Umbilical cord (tissue), 2 donors: ENCODE data around the gene MSRB3. TPM values are rescaled to one million over a fixed set of nuclear protein-coding genes. Genes with fewer than 3 reads are reported as not detected.

Experiments
- DNase-seq: peaks from one replicate; pipeline ENCODE4 v3.0.0-alpha.2; 2015; ENCODE audit warnings: low spot score
- total RNA-seq: library from RNA; depleted of rRNA; stranded (reverse); fragments of >200 nt; gene quantifications from one replicate; pipeline ENCODE4 v1.2.3, GENCODE V29; 2014; ENCODE audit warnings: low replicate concordance; ENCODE audit not compliant: insufficient read depth

MSRB3 gene
- total RNA-seq, 1 donor from 2014 or later, result 192 TPM

DNA sequence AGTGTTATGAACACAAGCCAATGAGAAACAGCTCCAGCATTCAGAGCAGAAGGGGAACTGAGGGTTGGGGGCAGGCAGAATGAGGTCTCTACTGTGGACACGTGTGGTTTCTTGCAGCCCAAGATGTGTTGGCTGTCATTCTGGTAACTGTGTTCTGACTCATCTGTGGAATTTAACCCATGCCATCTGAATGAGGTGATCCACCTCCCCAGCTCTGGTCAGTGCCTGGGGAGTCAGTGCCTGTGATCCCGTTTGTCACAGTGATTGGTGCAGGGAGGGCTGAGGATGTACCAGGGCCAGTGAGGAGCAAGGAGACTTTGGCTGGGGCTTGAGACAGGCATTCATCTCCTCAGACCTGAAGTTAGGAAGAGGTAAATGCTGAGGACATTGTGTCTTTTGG, 216.8 kb downstream of the MSRB3 start:
- no peak for DNase-seq

DNA sequence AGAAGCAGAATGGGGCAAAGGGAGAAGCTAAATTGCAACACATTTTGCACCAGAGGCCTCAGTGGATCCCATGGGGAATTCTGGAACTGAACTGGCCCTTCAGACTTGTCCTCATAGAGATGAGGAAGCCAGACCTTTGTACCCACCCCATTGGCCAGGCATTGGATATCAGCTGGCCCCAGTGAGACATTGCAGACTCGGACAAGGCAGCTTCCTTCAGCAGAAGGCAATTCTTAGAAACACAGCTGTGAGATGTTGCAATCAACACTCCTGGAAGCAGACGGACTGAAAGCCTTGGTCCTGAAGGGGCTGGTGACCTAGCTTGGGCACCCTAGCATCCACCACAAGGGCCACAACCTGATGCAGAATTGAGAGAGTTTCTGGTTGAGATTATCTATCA, 218.1 kb downstream of the MSRB3 start:
- DNase-seq, result peak; percentile 63

DNA sequence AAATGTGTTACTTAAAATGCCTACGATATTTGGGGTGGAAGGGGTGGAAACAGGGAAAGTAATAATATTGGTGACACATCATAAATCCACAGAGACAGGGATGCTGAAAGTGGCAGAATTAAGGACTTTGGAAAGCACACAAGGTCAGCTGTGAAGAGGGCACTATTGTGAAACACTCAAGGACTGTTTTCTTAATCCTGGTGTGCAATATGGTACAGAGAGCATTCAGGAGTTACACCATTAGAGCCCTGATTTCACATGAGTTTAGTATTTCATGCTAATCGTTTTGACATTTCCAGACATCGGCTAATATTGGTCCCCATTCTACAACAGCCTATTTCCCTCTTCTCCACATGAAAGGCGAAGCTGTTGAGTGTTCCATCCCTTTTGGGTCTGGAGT, 219.2 kb downstream of the MSRB3 start:
- no peak for DNase-seq

DNA sequence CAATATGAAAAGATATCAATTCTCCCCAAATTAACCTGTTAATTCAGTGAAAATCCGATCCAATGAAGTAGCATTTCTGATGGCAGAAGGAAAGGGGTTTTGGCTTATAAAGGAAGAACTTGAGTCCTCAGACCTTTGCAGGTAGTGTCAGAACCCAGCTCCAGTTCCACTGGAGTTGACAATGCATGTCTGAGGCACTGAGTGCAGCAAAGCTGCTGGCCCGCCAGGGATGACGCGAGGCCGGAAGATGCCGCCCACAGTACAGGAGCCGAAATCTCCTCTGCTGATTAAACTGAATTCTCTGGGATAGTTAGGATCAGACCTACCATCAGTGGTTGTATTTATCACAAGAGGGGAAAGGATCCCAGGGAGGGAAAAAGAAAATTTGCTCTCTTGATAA, 220.7 kb downstream of the MSRB3 start:
- no peak for DNase-seq

DNA sequence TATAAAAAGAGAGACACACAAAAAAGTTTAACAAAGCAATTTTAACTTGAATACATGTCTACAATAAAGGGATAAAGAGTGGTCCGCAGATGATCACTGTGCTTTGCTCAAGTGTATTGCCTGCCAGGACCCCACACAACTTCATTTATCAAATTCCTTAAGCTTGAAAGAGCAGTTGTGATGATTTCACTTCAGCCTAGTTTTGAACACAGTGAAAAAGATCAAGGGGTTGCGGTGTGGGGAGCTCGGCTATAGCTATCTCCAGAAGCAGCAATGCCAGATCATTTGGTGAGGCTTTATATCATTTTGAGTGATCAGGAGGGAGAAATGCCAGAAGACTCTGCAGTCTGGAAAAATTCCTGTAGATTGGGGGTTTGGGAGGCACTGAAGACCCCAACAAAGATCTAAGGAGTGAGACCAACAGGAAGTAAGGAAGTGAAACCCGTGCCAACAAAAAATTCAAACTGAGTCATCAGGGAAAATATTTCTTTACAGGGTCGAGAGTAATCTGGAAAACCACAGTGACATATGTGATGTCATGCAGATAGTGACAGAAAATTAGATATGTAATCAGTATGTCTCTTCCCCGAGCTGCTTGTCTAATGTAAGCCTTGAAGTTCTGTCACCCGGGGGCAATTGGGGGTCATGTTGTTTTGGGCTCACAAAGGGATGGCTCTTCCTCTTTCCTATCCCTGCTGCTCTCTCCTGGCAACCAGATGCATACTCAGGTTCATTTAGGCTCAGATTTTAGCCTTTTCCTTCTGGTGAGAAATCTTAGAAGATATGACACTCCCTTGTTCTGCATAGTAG, 221.8 kb downstream of the MSRB3 start:
- peak; percentile 57 for DNase-seq

DNA sequence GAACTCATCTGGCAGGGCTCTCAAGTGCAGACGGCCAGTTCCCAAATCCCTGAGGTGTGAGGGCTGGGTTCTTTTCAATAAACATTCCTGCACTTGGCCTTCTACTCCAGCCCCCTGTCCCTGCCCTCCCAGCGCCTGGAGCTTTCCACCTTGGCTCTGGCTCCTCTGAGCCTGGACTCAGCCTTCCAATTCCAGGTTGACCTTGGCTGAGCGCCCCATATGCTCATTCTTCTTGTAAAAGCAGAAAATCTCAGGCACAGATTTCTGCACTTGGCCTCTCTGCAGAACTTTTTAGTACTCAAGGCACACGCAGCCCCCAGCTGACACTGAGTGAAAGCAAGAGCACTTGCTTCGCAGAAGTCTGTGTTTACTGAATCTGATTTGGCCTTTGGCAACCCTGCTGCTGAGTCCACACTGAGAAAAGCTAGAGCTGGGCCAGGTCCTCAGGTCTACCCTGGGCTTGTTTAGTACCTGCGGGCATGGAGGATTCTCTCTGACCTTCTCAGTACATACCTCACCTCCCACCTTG, 222.7 kb downstream of the MSRB3 start:
- DNase-seq, result peak; percentile 63

DNA sequence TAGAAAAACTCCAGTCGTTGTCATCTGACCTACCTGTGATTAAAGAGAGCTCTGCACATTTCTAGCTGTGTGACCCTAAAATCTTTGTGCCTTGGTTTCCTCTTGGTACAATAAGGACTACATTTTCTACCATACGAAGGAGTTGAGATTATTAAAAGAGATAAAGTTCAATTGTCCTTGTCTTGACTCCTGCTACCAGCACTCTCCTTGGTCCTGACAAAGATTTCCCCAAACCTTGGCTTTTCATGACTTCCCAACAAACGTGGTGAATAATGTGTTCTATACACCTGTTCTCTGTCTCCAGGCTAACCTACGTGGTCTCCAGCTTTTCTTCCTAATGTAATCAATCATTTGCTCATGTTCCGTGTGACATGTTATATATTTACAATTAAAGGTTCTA, 223.5 kb downstream of the MSRB3 start:
- no peak for DNase-seq

DNA sequence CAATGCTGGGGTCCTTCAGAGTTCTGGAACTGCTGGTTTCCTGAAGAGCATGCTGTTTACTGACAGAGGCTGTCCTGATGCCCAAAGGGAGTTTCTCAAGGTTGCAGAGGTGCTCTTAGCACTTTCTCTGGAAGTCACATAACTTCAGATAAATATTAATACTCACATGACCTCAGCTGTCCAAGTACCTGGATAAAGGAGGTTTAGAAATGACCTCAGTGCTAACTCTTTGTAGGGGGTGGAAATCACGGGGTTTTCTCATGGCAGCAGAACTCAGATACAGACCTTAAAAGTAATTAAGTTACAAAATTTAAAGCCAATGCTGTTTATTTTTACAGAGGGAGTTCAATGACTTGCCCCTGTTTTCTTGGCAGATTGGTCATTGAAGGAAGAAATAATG, 225.9 kb downstream of the MSRB3 start:
- DNase-seq, result no peak

DNA sequence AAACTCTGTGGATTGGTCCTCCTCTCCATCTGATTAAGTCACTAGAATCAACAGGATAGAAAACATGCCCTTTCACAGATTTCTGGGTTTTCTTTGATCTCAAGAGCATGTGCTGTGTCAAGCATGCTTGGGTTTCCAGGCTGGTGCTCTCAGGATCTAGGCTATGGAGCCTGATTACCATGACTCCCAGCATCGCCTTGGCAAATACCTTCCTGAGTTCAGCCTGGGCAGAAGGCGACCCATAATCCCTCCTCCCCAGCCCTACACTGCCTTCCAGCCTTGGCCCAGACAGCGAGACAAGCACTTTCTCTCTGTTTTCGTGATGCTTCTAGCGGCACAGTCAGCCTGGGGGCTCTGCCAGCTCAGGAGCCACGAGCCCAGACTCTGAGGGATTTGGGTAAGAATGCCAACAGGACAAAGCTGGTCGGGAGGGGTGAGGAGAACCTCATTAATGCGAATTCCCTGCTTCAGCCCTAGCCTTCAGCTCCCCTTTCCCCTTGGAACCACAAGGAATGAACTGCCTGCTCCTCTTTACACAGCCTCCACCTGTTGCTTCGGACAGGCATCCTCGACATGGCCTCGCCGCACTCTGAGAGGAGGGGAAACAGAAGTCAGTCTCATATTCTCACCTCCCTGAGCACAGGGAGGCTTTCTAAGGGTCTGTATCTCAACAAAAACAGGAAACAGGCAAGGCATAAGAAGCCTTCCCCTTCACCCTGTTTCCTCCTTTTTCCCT, 227.1 kb downstream of the MSRB3 start:
- DNase-seq, result peak; percentile 38

DNA sequence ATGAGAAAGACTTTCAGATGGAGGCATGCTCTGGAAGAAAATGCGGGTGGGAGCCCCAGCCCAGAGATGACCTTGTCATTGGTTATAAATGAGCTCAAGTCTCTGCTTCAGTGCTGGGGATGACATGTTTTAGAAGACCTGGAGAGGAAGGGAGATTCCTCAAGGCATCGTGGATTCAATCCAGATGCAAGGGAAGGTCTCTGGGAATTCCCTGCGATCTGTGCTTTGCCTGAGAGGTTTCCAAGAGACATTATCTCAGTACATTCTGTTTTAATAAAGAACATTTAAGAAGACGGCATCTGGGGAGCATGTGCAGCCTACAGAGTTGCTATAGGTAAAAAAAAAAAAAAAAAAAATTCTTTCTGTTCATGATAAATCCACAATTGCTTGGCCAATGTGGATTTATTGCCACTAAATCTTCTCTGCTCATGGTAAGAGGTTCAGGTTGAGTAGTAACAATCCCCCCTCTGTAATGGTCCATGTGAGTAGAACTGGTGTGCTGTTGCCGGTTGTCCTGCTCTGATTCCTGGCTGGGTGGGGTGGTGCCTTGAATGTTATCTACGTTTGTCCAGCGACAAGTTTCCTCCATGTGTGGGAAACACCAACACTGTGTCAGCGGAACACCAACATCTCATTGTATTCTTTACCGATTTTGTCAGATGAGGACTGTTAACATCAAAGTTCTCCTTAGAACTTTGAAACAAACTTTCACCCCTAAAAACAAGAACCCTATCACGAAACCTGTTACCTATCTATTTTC, 230.0 kb downstream of the MSRB3 start:
- DNase-seq, result no peak

DNA sequence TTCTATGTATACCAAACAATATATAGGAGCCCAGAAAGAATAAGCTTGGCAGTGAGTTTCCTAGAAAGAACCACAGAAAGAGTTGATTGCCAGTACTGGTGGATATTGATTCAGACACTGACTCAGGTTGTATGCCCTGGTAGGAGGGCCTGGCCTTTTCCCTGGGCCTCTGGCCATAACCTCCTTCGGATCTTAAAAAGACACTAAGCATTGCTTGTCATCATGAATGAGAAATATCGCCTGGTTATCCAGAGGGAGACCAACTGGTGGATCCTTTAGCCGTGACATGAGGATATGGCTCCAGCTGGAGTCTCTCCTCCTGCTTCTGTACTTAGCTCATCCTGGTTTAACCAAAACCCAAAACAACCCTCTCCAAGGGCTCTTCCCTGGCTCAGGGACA, 231.5 kb downstream of the MSRB3 start:
- DNase-seq, result no peak

DNA sequence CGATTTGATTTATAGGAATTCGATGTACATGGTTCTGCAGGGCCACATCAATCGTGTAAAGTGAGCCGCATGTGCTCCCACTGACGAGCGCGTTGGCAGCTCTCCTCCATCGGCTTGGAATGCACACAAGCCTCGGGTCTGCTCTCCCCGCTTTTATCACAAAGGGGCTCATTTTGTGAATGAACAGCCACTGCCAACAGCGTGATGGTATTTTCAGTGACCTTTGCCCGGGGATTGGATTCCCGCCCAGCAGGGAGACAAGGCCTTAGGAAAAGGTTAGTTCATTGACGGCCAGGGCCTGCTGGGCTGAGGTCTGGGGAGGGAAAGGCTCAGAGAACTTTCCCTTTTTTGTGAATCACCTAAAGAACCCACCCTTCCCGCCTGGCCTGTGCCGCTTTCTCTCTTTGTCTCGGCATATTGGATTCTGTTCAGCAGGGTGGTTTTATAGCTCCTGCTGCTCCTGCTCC, 232.1 kb downstream of the MSRB3 start:
- peak; percentile 48 for DNase-seq

DNA sequence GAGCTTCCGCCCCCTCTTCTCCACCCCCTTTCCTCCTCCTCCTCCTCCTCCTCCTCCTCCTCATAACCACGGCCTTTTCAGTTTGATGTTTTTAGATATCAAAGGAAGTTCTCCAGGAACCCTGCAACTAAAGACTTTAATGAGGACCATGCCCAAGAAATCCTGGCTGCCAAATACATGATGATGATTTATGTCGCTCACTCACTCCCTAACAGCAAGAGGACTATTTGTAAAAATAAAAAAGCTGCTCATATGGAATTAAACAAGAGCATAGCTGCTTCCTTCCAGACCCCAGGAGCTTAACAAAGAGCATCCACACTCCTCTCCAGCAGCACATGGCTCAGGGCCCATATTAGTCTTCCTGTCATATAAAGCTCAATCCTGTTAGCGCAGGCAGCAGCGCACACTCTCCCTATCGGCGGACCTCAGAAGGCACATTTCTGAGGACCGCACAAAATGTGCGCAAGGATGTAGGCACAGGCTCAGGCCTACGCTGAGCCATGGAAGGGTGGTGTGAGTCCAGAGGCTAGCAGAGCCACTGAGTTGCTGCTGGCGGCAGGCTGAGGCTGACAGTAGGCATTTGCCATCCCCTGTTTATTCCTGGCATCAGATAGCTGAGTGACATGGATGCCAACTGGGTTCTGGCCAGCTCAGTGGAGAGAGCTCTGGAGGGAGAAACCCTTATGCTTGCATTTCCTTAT, 232.8 kb downstream of the MSRB3 start:
- DNase-seq, result peak; percentile 69

DNA sequence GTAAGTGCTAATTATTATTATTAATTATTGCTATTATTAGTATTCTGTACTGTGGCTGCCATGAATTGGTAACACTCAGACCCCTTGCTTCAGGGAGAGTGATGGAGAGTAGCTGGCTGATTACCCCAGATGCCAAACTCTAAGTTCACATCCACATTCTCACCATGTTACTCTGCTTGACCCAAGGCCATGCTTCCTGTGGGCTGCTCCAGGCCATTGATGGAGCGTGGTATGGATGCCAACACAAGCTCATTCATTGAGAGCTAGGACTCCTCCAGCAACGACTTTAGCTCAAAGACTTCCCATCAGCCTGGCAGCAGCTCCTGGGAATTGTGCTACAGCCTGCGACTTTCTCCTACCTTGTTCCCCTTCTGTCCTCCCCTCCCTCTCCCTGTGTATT, 233.4 kb downstream of the MSRB3 start:
- DNase-seq, result no peak

Other genes with a start within 250 kb of the MSRB3 start
- 7.2 TPM for gene WIF1, start 157.4 kb upstream of the MSRB3 start, total RNA-seq
- 42.9 TPM for gene LEMD3, start 109.1 kb upstream of the MSRB3 start, total RNA-seq